NCI-H460 (cell line): Measurements from ENCODE around the gene TBC1D3B. TPM values are rescaled to one million over a fixed set of nuclear protein-coding genes. Genes with fewer than 3 reads are reported as not detected.
"Not testable (repeated sequence)": the region's sequence is repeated elsewhere in the genome, so short reads cannot be mapped to it uniquely, and the experiment has no call there.

Experiments used
- DNase-seq: peaks from one replicate; pipeline ENCODE4 v3.0.0-alpha.2; 2016; ENCODE audit warnings: low read depth; ENCODE audit errors: extremely low read depth
- total RNA-seq: library from RNA; depleted of rRNA; stranded (reverse); fragments of >200 nt; shearing (Covaris generic); gene quantifications from 2 replicates; pipeline ENCODE4 v1.2.3, GENCODE V29; 2014

TBC1D3B gene
- total RNA-seq, 1 experiment from 2014 or later = 0.97 TPM

DNA sequence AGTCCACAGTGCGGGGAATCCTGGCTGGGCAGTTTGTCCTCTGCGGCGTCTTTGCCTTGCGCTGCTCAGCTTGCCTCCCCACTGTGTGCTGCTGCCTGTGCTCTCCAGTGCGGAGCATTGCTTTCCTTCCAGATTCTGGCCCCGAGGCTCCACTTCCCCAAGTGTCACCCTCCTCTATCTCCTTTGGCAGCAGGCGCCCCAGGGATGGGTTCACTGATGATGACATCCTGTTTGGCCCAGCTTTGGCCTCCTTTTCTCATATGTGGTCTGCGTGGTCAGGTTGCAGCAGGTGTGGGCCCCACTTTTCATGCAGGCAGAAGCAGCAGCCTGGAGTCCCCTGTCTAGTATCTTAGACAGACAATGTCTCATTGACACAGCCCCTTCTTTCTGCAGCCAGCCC is 25.1 kb upstream of the TBC1D3B start:
- not testable (repeated sequence) for DNase-seq

DNA sequence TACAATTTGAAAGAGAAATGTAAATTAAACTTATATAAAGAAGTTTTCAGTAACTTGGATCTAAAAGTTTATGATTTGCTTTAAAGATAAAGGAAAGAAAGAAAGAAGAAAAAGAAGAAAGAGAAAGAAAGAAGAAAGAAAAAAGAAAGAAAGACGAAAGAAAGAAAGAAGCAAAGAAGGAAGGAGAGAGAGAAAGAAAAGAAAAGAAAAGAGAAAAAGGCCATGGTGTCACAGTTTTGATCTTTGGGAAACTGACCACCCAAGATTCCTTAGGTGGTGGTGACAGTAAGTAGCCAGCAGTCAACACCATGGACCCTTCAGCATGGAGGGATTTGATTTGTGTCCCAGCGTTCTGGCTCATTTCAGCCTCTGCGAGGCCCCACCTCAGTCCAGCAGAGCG is 24.7 kb upstream of the TBC1D3B start:
- not testable (repeated sequence) for DNase-seq

DNA sequence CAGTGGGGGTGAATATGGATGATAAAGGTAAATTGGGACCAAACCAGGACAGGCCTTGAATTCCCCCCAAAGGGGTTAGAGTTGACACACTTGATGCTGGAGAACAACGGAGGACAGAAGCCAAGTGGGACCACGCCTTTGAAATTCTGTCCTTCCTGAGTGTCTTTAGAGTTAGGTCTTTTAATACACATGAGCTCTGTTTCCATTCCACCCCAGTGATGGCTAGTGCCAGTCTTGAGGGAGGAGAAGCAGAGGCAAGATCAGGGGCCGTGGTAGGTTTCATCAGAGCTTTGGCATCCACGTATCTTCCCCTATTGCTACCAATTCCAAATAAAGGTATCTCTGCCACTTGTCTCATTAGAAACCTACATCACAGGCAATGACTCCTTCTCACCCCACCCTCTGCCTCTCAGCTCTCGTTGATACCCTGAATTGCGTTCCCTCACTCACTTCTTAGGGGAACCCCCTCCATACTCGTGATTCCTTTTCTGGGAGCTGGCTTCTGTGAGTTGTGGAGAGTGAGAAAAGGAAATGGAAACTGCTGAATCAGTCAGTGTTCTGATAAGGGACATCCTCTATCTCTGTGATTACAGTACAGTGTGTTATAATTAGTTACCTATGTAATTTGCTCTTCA is 22.5 kb upstream of the TBC1D3B start:
- no peak for DNase-seq

DNA sequence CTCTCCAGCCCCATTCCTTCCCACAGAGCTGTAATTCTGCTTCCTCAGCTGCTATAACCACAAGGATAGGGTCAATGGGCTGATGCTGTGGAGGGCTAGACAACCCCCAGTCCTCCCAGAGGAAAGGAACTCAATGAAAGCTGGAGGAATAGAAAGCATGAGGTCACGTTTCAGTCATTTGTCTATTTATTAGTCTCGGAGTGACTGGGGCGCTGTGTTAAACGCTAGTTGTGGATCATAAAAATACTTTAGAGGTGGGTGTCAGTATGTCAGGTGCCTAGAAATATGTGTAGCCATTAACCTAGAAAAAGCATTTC is 20.9 kb upstream of the TBC1D3B start:
- no peak for DNase-seq

DNA sequence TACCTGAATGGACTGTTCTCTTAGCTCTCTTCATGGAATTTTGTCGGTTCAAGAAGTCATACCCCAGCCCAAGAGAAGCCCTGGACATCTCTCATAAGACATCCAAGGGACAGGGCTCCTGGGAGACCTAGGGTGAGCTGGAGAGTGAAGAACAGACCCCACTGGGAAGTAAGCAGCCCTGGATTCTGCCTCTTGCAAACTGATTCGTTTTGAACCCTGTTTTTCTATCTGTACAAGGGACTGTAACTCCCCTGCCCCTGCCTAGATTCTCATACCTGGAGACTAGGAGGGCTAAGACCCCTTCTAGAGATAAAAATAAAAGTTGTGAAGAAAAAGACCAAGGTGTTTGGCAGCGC is 19.7 kb upstream of the TBC1D3B start:
- no peak for DNase-seq

DNA sequence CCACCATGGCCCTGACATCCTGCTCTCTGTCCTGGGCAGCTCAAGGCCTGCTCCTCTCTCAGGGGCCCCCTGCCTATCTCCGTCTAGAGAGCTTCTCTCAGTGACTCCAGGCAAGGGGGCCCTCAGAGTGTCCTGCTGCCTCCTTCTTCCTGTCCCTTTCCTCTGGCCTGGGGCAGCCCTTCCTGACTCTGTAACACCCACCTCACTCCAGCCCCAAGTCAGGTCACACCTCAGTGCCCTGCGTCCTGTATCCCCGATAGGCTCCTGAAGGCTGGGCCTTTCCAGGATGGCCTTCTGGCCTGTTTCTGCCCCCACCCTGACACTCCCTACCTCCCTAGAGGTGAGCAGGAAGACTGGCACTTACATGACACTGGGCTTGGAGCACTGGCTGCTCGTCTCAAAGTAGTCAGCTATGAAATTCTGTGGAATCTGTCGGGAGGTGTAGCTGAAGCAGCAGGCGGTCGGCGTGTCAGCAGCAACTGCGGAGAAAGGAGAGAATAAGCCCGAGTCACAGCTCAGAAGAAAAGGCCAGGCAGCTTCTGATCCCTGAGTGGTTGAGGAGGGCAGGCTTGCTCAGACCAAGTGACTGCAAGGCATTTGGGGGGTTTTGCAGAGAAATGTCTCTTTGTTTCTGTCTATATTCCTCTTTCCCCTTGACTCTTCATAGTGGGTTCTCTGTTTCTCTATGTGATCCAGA is 19.1 kb upstream of the TBC1D3B start:
- DNase-seq = no peak

DNA sequence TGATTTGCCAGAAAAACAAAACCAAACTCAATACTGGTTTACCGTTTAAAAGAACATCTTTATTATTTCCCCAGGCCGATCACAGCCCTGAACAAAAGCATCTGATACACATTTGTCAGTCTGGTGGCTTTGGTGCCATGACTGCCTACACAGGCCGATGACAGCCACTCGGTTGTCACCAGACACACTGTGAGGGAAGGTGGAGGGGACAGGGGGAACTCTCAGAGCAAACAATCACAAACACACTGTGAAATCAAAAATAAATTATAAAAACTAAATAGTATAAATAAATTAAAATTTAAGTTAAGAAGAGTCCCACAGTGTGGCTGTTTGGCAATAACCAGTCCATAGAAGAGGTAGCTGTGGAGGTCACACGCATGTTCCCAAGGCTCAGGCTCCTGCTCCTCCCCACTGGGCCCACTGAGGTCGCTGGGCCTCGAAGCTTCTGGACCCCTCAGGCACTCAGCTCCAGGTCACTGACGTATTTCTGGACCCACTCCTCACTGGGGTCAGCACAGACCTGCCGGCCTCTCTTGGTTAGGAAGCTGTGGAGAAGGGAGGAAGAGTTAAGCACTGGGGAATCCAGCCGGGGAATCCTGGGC is 18.5 kb upstream of the TBC1D3B start:
- DNase-seq = not testable (repeated sequence)

DNA sequence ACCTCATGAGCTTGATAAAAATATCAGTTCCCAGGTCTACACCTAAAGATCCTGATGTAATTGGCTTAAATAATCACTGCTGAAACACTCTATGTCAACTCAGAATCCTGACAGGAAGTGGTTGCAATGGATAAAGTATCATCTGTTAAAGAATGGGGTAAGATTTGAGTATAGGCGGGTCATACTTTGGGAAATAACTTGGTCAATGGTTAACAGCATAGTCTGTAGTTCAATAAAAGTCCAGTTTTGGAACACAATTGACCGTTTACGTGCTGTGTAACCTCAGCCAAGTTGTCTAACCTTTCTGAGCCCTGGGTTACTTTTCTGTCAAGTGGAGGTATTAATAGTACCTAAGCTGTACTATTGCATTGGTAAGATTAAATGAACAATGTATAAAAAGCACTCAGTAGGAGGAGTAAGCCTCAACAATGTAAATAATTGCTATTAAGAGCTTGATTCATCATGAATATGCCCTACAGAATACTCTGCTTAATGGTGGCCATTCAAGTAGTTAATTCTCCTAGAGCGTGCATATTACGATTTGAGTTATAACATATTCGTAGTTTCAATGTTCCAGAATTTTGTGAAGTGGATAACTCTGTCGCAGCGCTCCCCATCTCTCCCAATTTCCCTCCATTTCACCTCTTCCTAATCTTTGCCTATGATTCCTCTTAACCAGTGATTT is 17.9 kb upstream of the TBC1D3B start:
- DNase-seq = not testable (repeated sequence)

DNA sequence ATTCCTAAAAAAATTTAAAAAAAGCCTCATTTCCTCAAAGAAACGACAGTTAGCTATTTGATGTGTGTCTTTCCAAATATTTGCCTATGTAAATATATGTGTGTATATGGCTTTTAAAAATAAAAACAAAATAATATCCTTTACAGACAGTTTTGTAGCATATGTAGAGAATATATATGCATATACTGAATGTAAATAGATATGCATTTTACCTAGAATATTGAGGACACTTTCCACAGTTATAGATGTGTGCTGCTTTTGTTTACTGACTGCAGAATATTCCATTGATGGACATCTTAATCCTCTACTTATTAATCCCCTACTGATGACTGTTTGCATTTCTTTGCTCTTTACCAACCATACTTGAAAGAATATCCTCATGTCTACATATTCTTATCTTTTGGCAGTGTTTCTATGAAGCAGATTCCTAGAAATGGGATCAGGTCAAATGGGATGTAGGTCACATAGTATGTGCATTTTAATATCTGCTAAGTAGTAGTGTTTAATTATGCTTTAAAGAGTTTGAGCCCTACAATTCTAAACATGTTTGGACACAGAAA is 16.9 kb upstream of the TBC1D3B start:
- no peak for DNase-seq

DNA sequence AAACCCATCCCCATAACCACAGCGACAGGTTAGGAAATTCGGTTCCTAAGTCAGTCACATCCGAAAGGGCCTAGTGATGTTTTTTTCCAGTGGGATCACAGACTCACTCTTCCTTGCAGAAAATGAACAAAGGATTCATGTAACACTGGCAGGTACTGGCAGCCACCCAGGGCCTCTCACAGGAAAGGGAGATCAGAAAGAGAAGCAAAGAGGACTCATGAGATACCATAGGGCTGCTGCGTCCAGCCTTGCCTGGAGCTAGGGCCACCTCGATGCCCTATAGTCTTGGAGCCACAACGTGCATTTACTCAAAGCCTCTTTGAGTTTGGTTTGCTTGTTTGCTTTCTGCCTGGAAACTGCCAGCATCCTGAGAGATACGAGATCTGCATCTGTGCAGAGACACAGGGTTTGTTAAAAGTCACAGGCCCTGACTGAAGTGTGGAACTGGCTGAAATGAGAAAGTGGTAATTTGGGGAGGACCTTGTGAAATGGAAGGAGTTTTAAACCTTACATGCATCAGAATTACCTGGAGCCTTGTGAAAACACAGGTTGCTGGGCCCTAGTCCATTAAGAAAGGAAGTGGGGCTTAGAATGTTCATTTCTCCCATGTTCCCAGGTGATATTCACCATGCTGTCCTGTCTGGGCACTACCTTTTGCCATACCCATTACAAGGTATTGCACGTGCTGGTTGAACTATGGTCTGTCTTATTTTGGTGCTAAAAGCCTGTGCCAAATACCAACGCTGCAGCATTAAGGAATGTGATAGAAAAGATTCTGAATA is 14.3 kb upstream of the TBC1D3B start:
- DNase-seq = not testable (repeated sequence)

DNA sequence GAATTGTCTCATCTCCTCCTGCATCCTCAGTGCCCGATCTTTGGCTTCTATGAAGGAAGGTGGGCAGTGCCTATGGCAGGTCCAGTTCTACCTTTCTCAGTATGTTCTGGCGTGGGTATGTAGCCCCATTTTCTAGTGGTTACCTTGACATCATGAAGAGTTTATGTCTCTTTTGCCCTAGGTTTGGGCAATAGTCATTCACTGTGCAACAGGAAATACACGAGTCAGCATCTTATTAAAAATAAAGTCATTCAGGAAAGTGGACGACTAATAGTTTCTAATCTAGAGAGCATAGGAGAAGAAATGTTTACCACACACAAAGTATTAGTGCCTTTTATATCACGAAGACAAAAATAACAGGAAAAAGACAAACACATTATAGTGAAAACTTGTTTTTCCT is 13.6 kb upstream of the TBC1D3B start:
- DNase-seq = not testable (repeated sequence)

DNA sequence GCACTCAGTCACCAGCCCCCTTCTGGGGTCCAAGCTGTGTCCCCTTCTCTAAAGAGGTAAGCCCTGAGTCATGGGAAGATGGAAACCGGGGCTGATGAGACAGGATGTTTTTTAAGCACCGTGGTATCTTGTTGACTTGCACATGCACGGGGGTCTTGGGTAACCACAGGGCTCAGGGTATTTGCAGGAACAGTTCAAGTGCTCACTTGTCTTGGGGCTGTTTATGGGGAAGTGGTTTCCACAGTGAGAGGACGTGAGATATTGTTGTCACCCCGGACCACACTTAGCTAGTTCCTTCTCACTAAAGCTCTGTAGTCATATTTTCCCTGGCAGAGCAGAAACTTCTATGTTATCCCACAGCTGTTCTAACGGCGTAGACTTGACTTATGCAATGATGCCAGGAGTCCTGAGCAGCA is 12.5 kb upstream of the TBC1D3B start:
- DNase-seq = no peak

DNA sequence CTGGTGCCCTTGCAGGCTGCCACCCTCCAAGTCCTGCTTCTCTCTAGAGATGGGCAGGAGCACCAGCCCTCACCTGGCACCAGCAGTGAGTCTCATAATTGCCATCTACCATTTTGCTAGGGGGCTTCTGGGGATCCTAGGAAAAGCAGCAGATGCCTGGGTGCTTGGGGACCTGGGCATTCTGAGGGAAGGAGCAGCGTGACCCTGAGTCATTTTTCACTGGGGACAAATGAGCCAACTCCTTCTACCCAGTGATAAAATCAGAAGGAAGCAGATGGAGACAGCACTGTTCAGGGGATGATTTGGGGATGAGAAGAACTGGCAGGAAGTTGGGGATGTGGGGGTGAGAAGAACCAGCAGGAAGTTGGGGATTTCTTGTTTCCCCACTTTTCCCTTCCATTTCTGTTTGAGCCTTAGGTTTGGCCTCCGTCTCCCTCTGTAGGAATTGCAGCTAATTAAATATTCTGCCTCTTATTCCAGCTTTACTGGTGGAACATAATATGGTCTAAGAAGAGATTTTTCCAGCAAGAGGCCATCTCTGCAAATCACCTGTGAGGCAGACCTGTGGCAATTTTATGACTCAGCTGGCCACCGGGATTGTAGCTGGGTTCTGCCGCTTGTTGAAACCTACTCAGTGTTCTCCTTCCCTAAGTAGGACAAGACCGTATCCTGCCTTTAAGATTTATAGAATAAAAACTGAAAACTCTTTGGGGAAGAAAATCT is 11.7 kb upstream of the TBC1D3B start:
- DNase-seq = not testable (repeated sequence)

DNA sequence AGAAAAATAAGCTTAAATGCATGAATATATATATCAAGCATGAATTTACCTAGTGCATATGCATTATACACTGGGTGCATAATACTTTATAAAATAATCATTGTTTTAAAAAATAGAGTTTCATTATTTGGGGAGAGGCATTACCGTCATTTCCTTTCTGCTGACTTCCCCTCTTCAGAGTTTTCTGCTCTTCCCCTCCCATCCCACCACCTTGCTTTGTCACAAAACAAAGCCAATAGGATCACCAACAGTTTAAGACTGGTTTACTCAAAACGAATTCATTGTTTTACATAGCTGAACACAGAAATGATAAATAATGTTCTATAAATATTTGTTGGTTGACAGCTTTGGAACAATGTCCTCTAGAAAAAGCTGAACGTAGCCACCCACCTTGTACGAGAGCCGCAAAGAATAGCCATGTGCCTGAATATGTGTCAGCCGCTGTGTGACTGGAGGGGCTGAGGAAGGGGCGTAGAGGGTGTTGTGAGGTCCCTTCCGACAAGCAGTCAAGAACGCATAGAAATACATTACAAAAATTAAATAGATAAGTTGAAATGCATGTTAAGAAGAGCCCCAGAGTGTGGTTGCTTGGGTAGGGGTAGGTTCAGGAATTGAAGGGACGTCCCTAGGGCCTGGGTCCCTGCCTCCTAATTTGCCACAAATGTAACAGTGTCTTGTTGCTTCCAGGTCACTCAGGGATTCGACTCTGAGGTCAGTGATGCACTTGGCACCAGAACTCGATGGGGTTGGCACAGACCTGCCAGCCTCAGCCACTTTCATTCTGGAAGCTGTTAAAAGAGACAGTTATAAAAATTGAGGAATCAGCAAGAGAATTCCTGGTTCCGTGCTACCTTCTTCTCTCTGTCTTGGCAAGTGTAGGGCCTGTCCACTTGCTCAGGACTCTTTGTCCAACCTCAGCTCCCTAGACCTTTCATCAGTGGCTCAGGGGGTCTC is 10.7 kb upstream of the TBC1D3B start:
- not testable (repeated sequence) for DNase-seq

DNA sequence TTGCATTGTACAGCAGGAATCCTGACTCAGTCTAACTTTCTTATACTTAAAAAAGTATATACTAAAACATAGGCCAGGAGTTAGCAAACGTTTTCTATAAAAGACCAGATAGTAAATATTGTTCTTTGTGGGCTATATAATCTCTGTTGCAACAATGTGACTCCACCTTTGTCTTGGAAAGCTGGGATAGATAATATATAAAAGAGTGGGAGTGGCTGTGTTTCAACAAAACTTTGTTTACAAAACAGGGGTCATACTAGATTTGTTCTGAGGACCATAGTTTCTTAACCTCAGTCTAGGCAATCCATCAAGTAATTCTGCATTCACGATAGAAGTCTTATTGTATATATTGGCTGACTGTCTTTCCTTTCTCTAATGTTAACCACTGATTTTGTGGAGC is 9.0 kb upstream of the TBC1D3B start:
- no peak for DNase-seq

DNA sequence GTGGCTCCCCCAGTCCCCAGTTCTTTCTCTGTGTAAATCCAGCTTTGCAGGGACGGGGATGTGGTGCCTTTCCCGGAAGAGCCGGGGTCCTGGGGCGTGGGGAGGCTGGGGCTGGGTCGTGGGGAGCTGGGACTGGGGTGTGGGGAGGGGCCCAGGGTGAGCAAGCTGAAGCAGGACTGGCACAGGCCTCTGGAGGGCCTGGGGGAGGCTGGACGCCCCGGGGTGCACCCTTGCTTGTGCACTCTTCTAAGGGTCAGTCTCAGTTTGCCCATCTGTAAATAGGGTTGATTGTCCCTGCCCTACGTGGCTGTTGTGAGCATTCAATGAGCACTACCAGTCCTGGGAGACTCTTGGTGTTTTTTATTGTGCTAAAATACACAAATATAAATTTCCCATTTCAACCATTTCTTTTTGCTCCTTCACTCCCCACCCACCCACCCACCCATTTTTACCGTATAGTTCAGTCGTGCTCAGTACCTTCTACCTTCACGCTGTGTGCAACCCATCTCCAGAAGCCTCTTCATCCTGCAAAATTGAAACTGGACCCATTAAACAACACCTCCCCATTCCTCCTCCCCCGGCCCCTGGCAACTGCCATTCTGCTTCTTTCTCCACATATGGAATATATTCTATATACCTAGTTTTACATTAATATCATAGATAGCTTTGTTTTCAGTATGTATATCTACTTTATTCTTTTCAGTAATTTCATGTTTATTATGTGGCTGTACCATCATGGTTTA is 7.8 kb upstream of the TBC1D3B start:
- DNase-seq = no peak

DNA sequence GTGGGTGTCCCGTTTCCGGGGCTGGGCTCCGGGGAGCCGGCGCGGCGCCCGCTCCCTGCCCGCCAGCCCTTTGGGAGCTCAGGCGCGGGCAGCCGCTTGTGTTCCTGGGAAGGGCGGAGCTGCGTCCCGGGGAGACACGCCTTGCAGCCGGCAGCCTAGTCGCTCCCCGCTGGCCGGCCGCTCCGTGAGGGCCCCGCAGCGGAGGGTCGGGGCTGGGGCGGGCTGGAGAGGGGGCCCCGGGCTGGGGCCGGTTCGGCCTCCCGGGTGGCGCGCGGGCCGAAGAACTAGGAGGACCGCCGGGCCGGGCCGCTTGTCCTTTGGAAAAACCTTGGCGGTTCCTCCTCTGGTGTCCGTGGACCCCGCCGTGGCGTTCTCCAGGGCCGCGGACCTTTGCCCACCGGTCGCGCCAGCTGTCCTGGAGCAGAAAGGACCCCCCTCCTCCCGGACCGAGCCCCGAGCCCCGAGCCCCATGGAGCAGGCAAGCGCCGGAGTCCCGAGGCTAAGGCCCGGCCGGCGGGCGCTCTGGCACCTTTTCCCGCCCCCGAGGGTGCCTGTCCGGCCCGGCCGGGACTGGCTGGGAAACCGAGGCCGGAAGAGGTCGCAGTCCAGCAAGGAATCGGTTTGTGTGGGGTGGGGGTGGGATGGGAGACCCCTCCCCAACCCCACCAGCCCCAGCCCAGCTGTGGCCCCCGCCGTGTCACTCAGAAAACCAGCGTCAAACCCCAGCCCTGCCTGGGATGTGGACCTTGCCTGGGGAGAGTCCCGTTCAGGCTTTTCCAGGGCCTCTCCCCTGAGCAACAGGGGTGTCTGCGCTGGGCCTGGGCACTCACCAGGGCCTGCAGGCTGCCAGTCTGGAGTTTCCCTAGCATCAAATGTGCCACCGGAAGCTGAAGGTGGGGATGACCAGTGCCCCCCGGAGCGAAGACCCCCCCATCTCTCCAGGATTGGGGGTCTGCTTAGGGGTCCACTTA is 6.8 kb upstream of the TBC1D3B start:
- peak; percentile 57 for DNase-seq
